Vagina (tissue), 2 donors: ENCODE measurements around the gene IL17RE.

Experiments used
- POLR2A ChIP-seq, 2 donors: fragments of 450-650 bp; IDR thresholded peaks; one replicate each; pipeline ENCODE4 v1.6.1; 2017; ENCODE audit warnings: antibody characterized with exemption in 2 of 2, mild to moderate bottlenecking in 2 of 2, moderate library complexity in 2 of 2
- POLR2AphosphoS5 ChIP-seq, 2 donors: sonication (generic); formaldehyde crosslinking; IDR thresholded peaks; one replicate each; pipeline ENCODE4 v1.9.0; 2017; ENCODE audit warnings: antibody characterized with exemption in 2 of 2, mild to moderate bottlenecking in 2 of 2, low read depth in 1 of 2; ENCODE audit not compliant: insufficient read depth in 1 of 2
- TF ChIP-seq, protein P1 (sequence below), 3 experiments: fragments of 450-650 bp in 2 of 3; fragments of 200-600 bp in 1 of 3; sonication (generic) in 1 of 3; IDR thresholded peaks; one replicate each; pipeline ENCODE4 v1.5.1; 2017 to 2019; ENCODE audit warnings: antibody characterized with exemption in 3 of 3, mild to moderate bottlenecking in 2 of 3, moderate library complexity in 2 of 3

DNA sequence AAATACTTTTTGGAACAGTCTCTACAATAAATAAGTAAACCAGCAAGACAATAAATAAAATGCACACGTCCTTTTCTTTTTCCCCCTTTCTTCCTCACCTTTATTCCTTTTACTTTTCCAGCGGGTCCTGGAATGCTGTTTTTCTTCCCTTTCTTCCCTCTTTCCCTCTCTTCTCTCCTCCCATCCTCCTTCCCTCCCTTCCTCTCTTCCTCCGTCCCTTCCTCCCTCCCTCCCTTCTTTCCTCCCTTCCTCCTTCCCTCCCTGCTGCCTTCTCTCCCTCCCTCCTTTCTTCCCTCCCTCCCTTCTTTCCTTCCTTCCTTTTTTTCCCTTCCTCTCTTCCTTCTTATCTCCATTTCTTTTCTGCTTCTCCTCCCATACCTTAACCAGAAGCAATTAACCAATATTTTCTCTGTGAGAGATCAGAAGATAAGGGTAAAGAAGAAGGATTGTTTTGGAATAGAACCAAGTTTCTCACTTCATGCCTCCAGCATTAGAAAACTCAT is 3.3 kb upstream of the IL17RE start:
- TF ChIP-seq POLR2AphosphoS5 (IDR thresholded peaks at IDR 0.05; ENCODE audit: insufficient read depth in 1 of 2, low read depth in 1 of 2) (no peak), POLR2A (IDR thresholded peaks at IDR 0.05) (no peak)
- TF ChIP-seq, protein P1, sequence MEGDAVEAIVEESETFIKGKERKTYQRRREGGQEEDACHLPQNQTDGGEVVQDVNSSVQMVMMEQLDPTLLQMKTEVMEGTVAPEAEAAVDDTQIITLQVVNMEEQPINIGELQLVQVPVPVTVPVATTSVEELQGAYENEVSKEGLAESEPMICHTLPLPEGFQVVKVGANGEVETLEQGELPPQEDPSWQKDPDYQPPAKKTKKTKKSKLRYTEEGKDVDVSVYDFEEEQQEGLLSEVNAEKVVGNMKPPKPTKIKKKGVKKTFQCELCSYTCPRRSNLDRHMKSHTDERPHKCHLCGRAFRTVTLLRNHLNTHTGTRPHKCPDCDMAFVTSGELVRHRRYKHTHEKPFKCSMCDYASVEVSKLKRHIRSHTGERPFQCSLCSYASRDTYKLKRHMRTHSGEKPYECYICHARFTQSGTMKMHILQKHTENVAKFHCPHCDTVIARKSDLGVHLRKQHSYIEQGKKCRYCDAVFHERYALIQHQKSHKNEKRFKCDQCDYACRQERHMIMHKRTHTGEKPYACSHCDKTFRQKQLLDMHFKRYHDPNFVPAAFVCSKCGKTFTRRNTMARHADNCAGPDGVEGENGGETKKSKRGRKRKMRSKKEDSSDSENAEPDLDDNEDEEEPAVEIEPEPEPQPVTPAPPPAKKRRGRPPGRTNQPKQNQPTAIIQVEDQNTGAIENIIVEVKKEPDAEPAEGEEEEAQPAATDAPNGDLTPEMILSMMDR (IDR thresholded peaks at IDR 0.05), result no peak
